Type B pancreatic cell (in vitro differentiated cells): Measurements from ENCODE around the gene CIB4. TPM values are rescaled to one million over a fixed set of nuclear protein-coding genes. Genes with fewer than 3 reads are reported as not detected.

Experiments used
- DNase-seq: peaks from one replicate; pipeline ENCODE4 v3.0.0; 2021; ENCODE audit warnings: mixed read lengths; ENCODE audit not compliant: unreplicated experiment; ENCODE audit errors: extremely low spot score
- H3K27ac Mint-ChIP-seq: 2 replicates; pipeline ENCODE4 v1.8.0; 2021; ENCODE audit warnings: mild to moderate bottlenecking, mixed read lengths
- H3K27me3 Mint-ChIP-seq: 2 replicates; pipeline ENCODE4 v1.8.0; 2021; ENCODE audit warnings: mixed read lengths
- H3K36me3 Mint-ChIP-seq: 2 replicates; pipeline ENCODE4 v1.8.0; 2021; ENCODE audit warnings: mixed read lengths
- H3K4me1 Mint-ChIP-seq: one replicate; pipeline ENCODE4 v1.8.0; 2021; ENCODE audit warnings: mixed read lengths; ENCODE audit not compliant: unreplicated experiment
- H3K4me3 Mint-ChIP-seq: 2 replicates; pipeline ENCODE4 v1.8.0; 2021; ENCODE audit warnings: mild to moderate bottlenecking, mixed read lengths
- H3K9me3 Mint-ChIP-seq: 2 replicates; pipeline ENCODE4 v1.8.0; 2021; ENCODE audit warnings: mixed read lengths
- total RNA-seq: library from RNA; stranded (reverse); gene quantifications from 2 replicates; pipeline ENCODE4 v1.2.1, GENCODE V29; 2021; ENCODE audit warnings: low replicate concordance
- TF ChIP-seq, protein P1 (sequence below): fragments of 200-600 bp; sonication (generic); conservative IDR thresholded peaks from 2 replicates; pipeline ENCODE4 v1.5.0; 2021; ENCODE audit warnings: antibody characterized with exemption, mild to moderate bottlenecking

Gene CIB4
- total RNA-seq, 1 donor from 2014 or later = not detected

DNA sequence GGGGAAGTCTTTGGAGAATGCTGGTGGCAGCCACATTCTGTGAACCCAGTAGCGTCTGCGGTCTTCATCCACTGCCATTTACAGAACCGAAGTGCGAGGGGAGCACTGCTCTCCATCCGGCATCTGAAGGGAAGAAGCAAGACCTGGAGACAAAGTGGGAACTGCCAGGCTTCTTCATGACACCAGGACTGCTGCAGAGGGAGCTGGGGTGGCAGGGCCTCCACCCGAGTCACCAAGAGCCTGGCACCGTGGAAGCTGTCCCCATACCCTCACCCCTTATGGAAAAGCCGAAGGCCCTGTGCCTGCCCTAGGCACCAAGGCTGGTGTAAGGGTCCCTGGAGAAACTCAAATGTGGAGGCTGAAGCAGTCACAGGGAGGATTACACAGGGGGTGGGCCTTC, 79.8 kb downstream of the CIB4 start:
- no peaks in the 10 kb centered on the region for H3K9me3 Mint-ChIP-seq
- no peaks in the 10 kb centered on the region for H3K36me3 Mint-ChIP-seq
- H3K27ac Mint-ChIP-seq = no peak overlapping the region
- TF ChIP-seq, protein P1, sequence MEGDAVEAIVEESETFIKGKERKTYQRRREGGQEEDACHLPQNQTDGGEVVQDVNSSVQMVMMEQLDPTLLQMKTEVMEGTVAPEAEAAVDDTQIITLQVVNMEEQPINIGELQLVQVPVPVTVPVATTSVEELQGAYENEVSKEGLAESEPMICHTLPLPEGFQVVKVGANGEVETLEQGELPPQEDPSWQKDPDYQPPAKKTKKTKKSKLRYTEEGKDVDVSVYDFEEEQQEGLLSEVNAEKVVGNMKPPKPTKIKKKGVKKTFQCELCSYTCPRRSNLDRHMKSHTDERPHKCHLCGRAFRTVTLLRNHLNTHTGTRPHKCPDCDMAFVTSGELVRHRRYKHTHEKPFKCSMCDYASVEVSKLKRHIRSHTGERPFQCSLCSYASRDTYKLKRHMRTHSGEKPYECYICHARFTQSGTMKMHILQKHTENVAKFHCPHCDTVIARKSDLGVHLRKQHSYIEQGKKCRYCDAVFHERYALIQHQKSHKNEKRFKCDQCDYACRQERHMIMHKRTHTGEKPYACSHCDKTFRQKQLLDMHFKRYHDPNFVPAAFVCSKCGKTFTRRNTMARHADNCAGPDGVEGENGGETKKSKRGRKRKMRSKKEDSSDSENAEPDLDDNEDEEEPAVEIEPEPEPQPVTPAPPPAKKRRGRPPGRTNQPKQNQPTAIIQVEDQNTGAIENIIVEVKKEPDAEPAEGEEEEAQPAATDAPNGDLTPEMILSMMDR = no peak
- peaks cover 59% of the 10 kb centered on the region for H3K27me3 Mint-ChIP-seq
- H3K4me1 Mint-ChIP-seq = no peaks in the 10 kb centered on the region
- no peak overlapping the region for H3K4me3 Mint-ChIP-seq
- no peak for DNase-seq

DNA sequence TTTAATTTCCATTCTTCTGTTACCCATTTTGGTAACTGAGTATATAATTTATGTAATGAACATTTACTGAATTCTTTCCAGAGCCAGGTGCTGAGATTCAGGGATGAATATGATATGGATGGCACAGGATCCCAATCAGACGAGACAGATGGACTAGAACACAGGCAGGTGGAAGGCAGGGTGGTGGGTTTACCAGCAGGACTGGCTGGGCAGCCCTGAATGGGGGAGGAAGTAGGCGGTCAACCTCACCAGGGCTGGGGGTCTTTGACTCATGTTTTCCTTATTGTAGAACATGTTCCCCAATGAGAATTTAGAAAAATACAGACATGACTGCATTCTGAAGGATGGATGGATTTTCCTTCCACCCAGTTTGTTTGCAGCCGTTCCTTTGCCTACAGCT, 80.3 kb downstream of the CIB4 start:
- no peak overlapping the region for H3K27ac Mint-ChIP-seq
- H3K27me3 Mint-ChIP-seq = peaks cover 55% of the 10 kb centered on the region
- no peak overlapping the region for H3K4me3 Mint-ChIP-seq
- no peaks in the 10 kb centered on the region for H3K9me3 Mint-ChIP-seq
- no peak for DNase-seq
- H3K4me1 Mint-ChIP-seq = no peaks in the 10 kb centered on the region
- TF ChIP-seq, protein P1 = no peak
- no peaks in the 10 kb centered on the region for H3K36me3 Mint-ChIP-seq

DNA sequence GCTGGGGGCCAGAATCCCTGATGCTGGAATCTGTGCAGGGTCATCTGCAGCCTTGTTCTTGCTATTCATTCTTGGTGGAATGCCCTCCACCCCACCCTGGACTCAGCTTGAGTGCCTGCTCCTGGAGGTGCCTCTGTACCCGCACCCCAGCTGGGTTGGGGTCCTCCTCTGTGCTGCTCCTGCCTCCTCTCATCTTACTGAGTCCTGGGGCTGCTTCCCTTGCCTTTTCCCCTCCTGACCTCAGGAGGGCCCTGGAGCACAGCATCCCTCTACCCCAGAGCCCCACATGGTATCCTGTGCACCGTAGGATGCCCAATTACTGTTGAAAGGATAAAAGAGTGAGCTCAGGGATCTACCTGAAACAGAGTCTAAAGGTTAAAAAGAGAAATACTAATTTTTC, 81.6 kb downstream of the CIB4 start:
- peaks cover 50% of the 10 kb centered on the region for H3K27me3 Mint-ChIP-seq
- no peaks in the 10 kb centered on the region for H3K36me3 Mint-ChIP-seq
- TF ChIP-seq, protein P1 = no peak
- DNase-seq = no peak
- no peak overlapping the region for H3K27ac Mint-ChIP-seq
- no peaks in the 10 kb centered on the region for H3K4me1 Mint-ChIP-seq
- no peaks in the 10 kb centered on the region for H3K9me3 Mint-ChIP-seq
- no peak overlapping the region for H3K4me3 Mint-ChIP-seq

DNA sequence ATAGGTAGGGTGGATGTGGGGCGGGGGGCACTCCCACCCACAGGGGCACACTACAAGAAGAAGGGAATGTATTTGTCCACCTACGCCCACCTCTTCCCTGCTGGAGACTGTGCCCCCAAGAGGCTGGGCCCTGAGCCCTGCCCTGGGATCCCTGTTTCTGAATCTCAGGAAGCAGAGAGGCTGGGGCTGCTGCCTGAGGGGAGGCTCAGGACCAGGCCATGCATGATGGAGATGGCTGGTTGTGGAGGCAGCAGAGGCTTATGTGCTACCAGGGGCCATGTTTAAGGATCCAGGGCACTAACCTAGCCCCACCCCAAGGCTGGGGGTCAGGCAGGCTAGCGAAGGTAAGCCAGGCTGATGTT, 82.1 kb downstream of the CIB4 start:
- no peaks in the 10 kb centered on the region for H3K4me1 Mint-ChIP-seq
- no peak for DNase-seq
- peaks cover 49% of the 10 kb centered on the region for H3K27me3 Mint-ChIP-seq
- H3K27ac Mint-ChIP-seq = no peak overlapping the region
- no peaks in the 10 kb centered on the region for H3K36me3 Mint-ChIP-seq
- TF ChIP-seq, protein P1 = no peak
- no peaks in the 10 kb centered on the region for H3K9me3 Mint-ChIP-seq
- H3K4me3 Mint-ChIP-seq = no peak overlapping the region

DNA sequence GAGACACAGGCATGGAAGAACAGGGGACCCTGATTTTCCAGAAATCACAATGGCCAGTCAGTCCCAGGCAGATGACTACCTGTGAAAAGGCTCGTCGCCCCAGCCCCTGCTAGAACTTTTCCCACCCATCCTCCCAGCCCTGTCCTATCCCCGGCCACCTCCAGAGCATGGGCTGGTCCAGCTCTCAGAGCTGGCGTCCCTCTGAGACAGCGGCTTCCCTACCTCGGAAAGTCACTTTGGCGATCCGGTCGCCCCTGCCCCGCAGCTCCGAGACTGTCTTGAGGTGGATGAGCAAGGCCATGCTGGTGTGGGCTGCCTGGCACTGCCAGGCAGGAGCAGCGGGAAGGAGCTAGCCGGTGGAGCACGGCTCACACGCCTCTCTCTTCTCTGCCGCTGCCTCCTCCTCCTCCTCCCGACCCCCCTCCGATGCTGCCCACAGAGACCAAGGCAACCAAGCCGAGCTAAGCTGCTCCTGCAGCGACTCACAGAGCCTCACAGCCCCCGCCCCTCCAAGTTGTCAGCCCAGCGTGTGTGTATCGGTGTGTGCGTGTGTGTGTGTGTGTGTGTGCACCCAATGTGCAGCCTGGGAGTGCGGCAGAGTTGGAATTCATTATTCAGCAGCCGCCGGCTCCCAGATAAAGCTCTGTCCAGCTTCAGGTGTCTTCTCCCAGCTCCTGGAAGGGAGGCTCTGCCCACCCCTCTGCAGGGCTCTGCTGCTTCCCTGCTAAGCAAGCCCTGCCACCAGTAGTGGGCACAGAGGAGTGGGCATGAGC, 82.7 kb downstream of the CIB4 start:
- Mint-ChIP-seq H3K27me3 (peaks cover 47% of the 10 kb centered on the region), H3K9me3 (no peaks in the 10 kb centered on the region), H3K4me3 (no peak overlapping the region), H3K36me3 (no peaks in the 10 kb centered on the region), H3K27ac (no peak overlapping the region), H3K4me1 (peaks cover under 1% of the 10 kb centered on the region)
- no peak for DNase-seq
- TF ChIP-seq, protein P1 = no peak
